Chondrocyte (in vitro differentiated cells): ENCODE data around the gene PCDHGB2. TPM values are rescaled to one million over a fixed set of nuclear protein-coding genes. Genes with fewer than 3 reads are reported as not detected.

Source experiments
- DNase-seq: peaks from one replicate; pipeline ENCODE4 v3.0.0; 2021; ENCODE audit warnings: mixed read lengths, low spot score
- H3K27ac Mint-ChIP-seq: one replicate; pipeline ENCODE4 v1.8.0; 2021; ENCODE audit warnings: mild to moderate bottlenecking, moderate library complexity, mixed read lengths; ENCODE audit not compliant: unreplicated experiment
- H3K27me3 Mint-ChIP-seq: 2 replicates; pipeline ENCODE4 v1.8.0; 2021; ENCODE audit warnings: low read depth, mixed read lengths
- H3K36me3 Mint-ChIP-seq: 2 replicates; pipeline ENCODE4 v1.8.0; 2021; ENCODE audit warnings: low read depth, mixed read lengths
- H3K4me1 Mint-ChIP-seq: 2 replicates; pipeline ENCODE4 v1.8.0; 2021; ENCODE audit warnings: low read depth, mild to moderate bottlenecking, mixed read lengths
- H3K4me3 Mint-ChIP-seq: one replicate; pipeline ENCODE4 v1.8.0; 2021; ENCODE audit warnings: mild to moderate bottlenecking, moderate library complexity, mixed read lengths; ENCODE audit not compliant: unreplicated experiment
- H3K9me3 Mint-ChIP-seq: 2 replicates; pipeline ENCODE4 v1.8.0; 2021; ENCODE audit warnings: low read depth, mixed read lengths
- CTCF ChIP-seq: fragments of 200-600 bp; sonication (generic); IDR thresholded peaks from 2 replicates; pipeline ENCODE4 v1.5.0; 2021; ENCODE audit warnings: antibody characterized with exemption, mild to moderate bottlenecking, moderate library complexity
- total RNA-seq: library from RNA; stranded (reverse); gene quantifications from 3 replicates; pipeline ENCODE4 v1.2.1, GENCODE V29; 2021

The PCDHGB2 gene
- total RNA-seq, 1 donor from 2014 or later: 1.0 TPM

GRCh38 chr5:141320225-141321169, 39.3 kb upstream of the PCDHGB2 start, which contains the start of gene TAF7:
TAF7 (minus strand) TSS chr5:141320784; CDS start chr5:141320044, 740 bp downstream.
- peaks cover 48% of the 10 kb centered on the region for H3K36me3 Mint-ChIP-seq
- peak within 1 kb of the TSS; percentile 100 for H3K27ac Mint-ChIP-seq
- peak; percentile 97 for DNase-seq

GRCh38 chr5:141322261-141322660, 37.5 kb upstream of the PCDHGB2 start:
- Mint-ChIP-seq H3K27me3 (no peaks in the 10 kb centered on the region), H3K9me3 (peaks cover 55% of the 10 kb centered on the region), H3K36me3 (peaks cover 40% of the 10 kb centered on the region), H3K4me1 (peaks cover 23% of the 10 kb centered on the region), H3K4me3 (no peak overlapping the region), H3K27ac (no peak overlapping the region)
- no peak for DNase-seq
- TF ChIP-seq CTCF: no peak

More at GRCh38 chr5:141320225-141321169, 39.3 kb upstream of the PCDHGB2 start, which contains the start of gene TAF7:
- Mint-ChIP-seq H3K4me1 (peaks cover 25% of the 10 kb centered on the region), H3K9me3 (peaks cover 49% of the 10 kb centered on the region), H3K27me3 (no peaks in the 10 kb centered on the region), H3K4me3 (peak within 1 kb of the TSS; percentile 98)
- peak; percentile 95 for TF ChIP-seq CTCF

GRCh38 chr5:141326088-141326854, 33.5 kb upstream of the PCDHGB2 start:
- TF ChIP-seq CTCF: peak; percentile 29
- no peak for DNase-seq
- Mint-ChIP-seq H3K4me1 (no peaks in the 10 kb centered on the region), H3K36me3 (peaks cover 11% of the 10 kb centered on the region), H3K27me3 (no peaks in the 10 kb centered on the region), H3K4me3 (peak overlapping the region; percentile 54), H3K27ac (no peak overlapping the region), H3K9me3 (peaks cover 47% of the 10 kb centered on the region)

GRCh38 chr5:141328231-141328630, 31.6 kb upstream of the PCDHGB2 start:
- TF ChIP-seq CTCF: no peak
- no peak overlapping the region for H3K4me3 Mint-ChIP-seq
- peaks cover 42% of the 10 kb centered on the region for H3K9me3 Mint-ChIP-seq
- no peak for DNase-seq
- no peak overlapping the region for H3K27ac Mint-ChIP-seq
- peaks cover 7% of the 10 kb centered on the region for H3K36me3 Mint-ChIP-seq
- no peaks in the 10 kb centered on the region for H3K27me3 Mint-ChIP-seq
- no peaks in the 10 kb centered on the region for H3K4me1 Mint-ChIP-seq
